ENCODE results near the gene EIF2B5.

DNA sequence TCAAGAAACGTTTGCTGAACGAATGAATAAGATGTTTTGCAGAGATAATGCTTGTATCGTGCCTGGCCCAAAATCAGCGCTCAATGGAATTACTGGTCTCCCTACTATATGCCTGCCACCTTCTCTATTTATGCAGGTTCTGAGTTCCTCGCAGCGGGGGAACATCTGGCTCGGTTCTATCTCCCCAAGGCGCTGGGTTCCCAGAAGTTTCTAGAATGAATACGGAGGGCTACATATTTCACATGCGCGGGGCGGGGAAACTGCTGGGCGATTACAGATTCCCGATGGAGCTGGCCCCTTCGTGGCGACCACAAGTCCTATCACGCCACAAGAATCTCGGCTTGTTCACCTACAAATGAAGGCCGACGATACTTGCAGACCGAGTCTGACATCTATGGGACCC lies 411 bp upstream of the EIF2B5 start:
- TF ChIP-seq, protein P1, sequence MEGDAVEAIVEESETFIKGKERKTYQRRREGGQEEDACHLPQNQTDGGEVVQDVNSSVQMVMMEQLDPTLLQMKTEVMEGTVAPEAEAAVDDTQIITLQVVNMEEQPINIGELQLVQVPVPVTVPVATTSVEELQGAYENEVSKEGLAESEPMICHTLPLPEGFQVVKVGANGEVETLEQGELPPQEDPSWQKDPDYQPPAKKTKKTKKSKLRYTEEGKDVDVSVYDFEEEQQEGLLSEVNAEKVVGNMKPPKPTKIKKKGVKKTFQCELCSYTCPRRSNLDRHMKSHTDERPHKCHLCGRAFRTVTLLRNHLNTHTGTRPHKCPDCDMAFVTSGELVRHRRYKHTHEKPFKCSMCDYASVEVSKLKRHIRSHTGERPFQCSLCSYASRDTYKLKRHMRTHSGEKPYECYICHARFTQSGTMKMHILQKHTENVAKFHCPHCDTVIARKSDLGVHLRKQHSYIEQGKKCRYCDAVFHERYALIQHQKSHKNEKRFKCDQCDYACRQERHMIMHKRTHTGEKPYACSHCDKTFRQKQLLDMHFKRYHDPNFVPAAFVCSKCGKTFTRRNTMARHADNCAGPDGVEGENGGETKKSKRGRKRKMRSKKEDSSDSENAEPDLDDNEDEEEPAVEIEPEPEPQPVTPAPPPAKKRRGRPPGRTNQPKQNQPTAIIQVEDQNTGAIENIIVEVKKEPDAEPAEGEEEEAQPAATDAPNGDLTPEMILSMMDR (IDR thresholded peaks at IDR 0.05; ENCODE audit: low read depth, low read length, poor library complexity, severe bottlenecking) = no peak
- TF ChIP-seq EZH2phosphoT487 (IDR thresholded peaks at IDR 0.05; ENCODE audit: borderline replicate concordance, low read length) = no peak

All from DOHH2 (cell line).